MM.1S (cell line): Measurements from ENCODE around the gene MAU2.

Source experiments
- DNase-seq: peaks from one replicate; pipeline ENCODE4 v3.0.0-alpha.2; 2015
- H2AFZ ChIP-seq: fragments of 300-600 bp; sonication (generic); 2 replicates; pipeline ENCODE4 v1.6.0; 2016; ENCODE audit warnings: antibody characterized with exemption, low read length
- H3F3A ChIP-seq: fragments of 300-600 bp; sonication (generic); 2 replicates; pipeline ENCODE4 v1.6.1; 2016; ENCODE audit warnings: mild to moderate bottlenecking, antibody characterized with exemption, low read length, moderate library complexity, mixed read lengths; ENCODE audit not compliant: insufficient read depth
- H3K27ac ChIP-seq: fragments of 300-600 bp; sonication (generic); 2 replicates; pipeline ENCODE4 v1.5.1; 2016; ENCODE audit warnings: mild to moderate bottlenecking, low read length
- H3K27me3 ChIP-seq: fragments of 300-600 bp; sonication (generic); replicated peaks from 2 replicates; pipeline ENCODE4 v1.6.0; 2016; ENCODE audit warnings: low read length; ENCODE audit not compliant: insufficient read depth
- H3K36me3 ChIP-seq: fragments of 300-600 bp; sonication (generic); replicated peaks from 2 replicates; pipeline ENCODE4 v1.6.1; 2016; ENCODE audit warnings: mild to moderate bottlenecking, low read length, mixed read lengths; ENCODE audit not compliant: insufficient read depth
- H3K4me1 ChIP-seq: fragments of 300-600 bp; sonication (generic); 2 replicates; pipeline ENCODE4 v1.6.1; 2016; ENCODE audit warnings: low read length, mixed read lengths
- H3K4me2 ChIP-seq: fragments of 300-600 bp; sonication (generic); 2 replicates; pipeline ENCODE4 v1.6.0; 2016; ENCODE audit warnings: low read depth, low read length
- H3K4me3 ChIP-seq: fragments of 300-600 bp; sonication (generic); 2 replicates; pipeline ENCODE4 v1.5.1; 2016; ENCODE audit warnings: low read length, mixed read lengths
- H3K79me2 ChIP-seq: fragments of 300-600 bp; sonication (generic); 2 replicates; pipeline ENCODE4 v1.6.1; 2016; ENCODE audit warnings: mixed run types, low read length, mixed read lengths
- H3K9ac ChIP-seq: fragments of 300-600 bp; sonication (generic); 2 replicates; pipeline ENCODE4 v1.6.1; 2016; ENCODE audit warnings: low read length, mixed read lengths
- H3K9me2 ChIP-seq: fragments of 300-600 bp; sonication (generic); replicated peaks from 2 replicates; pipeline ENCODE4 v1.6.1; 2016; ENCODE audit warnings: mild to moderate bottlenecking, low read length, mixed read lengths; ENCODE audit not compliant: insufficient read depth
- H3K9me3 ChIP-seq: fragments of 300-600 bp; sonication (generic); replicated peaks from 2 replicates; pipeline ENCODE4 v1.6.1; 2016; ENCODE audit warnings: mild to moderate bottlenecking, low read length, mixed read lengths; ENCODE audit not compliant: insufficient read depth
- H4K20me1 ChIP-seq: fragments of 300-600 bp; sonication (generic); 2 replicates; pipeline ENCODE4 v1.6.1; 2016; ENCODE audit warnings: mild to moderate bottlenecking, low read length, moderate library complexity, mixed read lengths; ENCODE audit not compliant: insufficient read depth
- EZH2 ChIP-seq: fragments of 300-600 bp; sonication (generic); optimal IDR thresholded peaks from 2 replicates; pipeline ENCODE3; 2017; ENCODE audit warnings: low read depth, mild to moderate bottlenecking, antibody characterized with exemption, low read length, mixed read lengths
- EZH2phosphoT487 ChIP-seq: fragments of 300-600 bp; sonication (generic); IDR thresholded peaks from 2 replicates; pipeline ENCODE4 v1.6.1; 2018; ENCODE audit warnings: antibody characterized with exemption, low read length
- TF ChIP-seq, protein P1 (sequence below): fragments of 300-600 bp; sonication (generic); IDR thresholded peaks from 2 replicates; pipeline ENCODE4 v1.5.1; 2016; ENCODE audit warnings: antibody characterized with exemption, low read length, mixed read lengths

Gene MAU2

DNA sequence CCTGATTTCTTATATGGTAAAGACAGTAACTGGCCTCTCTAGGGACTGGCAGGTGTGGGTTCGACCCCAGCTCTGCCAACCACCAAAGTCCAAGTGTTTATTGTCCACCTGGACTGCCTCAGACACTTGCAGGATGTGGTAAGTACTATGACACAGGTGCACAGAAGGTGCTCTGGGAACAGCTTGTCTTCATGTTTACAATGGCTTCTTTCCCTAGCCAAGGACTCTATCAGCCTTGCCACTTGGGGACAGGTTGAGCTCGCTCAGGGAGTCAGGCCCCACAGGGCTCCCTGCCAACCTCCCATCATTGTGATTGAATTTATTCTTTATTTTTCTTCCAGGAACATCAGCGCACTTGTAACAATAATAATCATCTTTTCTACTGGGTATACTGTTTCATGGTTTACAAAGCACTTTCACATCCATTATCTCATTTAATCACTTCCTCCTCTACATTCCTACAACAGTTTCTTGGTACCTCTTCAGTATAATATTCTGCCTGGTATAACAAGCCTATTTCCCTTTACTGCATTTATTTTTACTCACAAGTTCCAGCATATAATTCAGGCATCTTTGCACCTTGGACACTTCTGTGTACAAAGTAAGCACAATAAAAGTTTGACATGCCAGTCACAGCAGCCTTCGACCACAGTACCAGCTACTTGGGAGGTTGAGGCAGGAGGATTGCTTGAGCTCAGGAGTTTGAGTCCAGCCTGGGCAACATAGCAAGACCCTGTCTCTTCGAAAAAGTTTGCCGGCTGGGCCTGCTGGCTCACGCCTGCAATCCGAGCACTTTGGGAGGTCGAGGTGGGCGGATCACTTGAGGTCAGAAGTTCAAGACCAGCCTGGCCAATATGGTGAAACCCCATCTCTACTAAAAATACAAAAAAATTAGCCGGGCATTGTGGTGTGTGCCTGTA, 60.6 kb downstream of the MAU2 start:
- no peaks in the 10 kb centered on the region for H3K9me3 ChIP-seq
- H2AFZ ChIP-seq = no peak overlapping the region; the same call in 1 of the 2 replicates
- no peaks in the 10 kb centered on the region for H3K27me3 ChIP-seq
- no peaks in the 10 kb centered on the region for H3K36me3 ChIP-seq
- H3K27ac ChIP-seq = peak overlapping the region; percentile 69
- peaks cover 12% of the 10 kb centered on the region for H3K4me1 ChIP-seq
- TF ChIP-seq, protein P1, sequence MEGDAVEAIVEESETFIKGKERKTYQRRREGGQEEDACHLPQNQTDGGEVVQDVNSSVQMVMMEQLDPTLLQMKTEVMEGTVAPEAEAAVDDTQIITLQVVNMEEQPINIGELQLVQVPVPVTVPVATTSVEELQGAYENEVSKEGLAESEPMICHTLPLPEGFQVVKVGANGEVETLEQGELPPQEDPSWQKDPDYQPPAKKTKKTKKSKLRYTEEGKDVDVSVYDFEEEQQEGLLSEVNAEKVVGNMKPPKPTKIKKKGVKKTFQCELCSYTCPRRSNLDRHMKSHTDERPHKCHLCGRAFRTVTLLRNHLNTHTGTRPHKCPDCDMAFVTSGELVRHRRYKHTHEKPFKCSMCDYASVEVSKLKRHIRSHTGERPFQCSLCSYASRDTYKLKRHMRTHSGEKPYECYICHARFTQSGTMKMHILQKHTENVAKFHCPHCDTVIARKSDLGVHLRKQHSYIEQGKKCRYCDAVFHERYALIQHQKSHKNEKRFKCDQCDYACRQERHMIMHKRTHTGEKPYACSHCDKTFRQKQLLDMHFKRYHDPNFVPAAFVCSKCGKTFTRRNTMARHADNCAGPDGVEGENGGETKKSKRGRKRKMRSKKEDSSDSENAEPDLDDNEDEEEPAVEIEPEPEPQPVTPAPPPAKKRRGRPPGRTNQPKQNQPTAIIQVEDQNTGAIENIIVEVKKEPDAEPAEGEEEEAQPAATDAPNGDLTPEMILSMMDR = no peak
- TF ChIP-seq EZH2 (no peak), EZH2phosphoT487 (no peak)
- no peaks in the 10 kb centered on the region for H3K9me2 ChIP-seq
- H3K79me2 ChIP-seq = peaks cover 4% of the 10 kb centered on the region
- peak overlapping the region; percentile 28; the same call in 1 of the 2 replicates for H3K9ac ChIP-seq
- peak overlapping the region; percentile 57; the same call in 1 of the 2 replicates for H3K4me2 ChIP-seq
- H3K4me3 ChIP-seq = no peak overlapping the region
- peak; percentile 64 for DNase-seq
- H3F3A ChIP-seq = peaks cover 6% of the 10 kb centered on the region; the same call in 1 of the 2 replicates
- no peaks in the 10 kb centered on the region for H4K20me1 ChIP-seq

DNA sequence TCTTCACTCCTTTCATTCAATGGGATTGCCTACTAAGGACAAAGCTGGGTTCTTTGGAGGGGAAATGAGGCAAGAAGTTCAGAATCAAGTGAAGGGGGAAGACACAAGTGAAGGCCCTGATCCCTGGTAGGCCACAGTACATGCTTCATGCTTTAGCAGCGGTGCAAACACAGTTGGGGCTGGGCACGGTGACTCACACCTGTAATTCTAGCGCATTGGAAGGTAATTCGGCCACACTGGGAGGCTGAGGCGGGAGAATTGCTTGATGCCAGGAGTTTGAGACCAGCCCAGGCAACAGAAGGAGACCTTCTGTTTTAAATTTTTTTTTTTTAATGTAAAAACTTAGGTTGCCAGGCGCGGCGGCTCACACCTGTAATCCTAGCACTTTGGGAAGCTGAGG, 61.5 kb downstream of the MAU2 start:
- Histone ChIP-seq H3K4me3 (no peak overlapping the region), H3K9ac (no peak overlapping the region), H3K36me3 (no peaks in the 10 kb centered on the region), H3K9me2 (no peaks in the 10 kb centered on the region), H2AFZ (no peak overlapping the region), H3K79me2 (peaks cover 12% of the 10 kb centered on the region), H3K4me2 (no peak overlapping the region), H4K20me1 (no peaks in the 10 kb centered on the region), H3K27ac (no peak overlapping the region), H3K27me3 (no peaks in the 10 kb centered on the region), H3F3A (peaks cover 6% of the 10 kb centered on the region; the same call in 1 of the 2 replicates), H3K9me3 (no peaks in the 10 kb centered on the region), H3K4me1 (peaks cover 18% of the 10 kb centered on the region)
- no peak for DNase-seq
- TF ChIP-seq, protein P1 = no peak
- no peak for TF ChIP-seq EZH2phosphoT487
- TF ChIP-seq EZH2 = no peak

DNA sequence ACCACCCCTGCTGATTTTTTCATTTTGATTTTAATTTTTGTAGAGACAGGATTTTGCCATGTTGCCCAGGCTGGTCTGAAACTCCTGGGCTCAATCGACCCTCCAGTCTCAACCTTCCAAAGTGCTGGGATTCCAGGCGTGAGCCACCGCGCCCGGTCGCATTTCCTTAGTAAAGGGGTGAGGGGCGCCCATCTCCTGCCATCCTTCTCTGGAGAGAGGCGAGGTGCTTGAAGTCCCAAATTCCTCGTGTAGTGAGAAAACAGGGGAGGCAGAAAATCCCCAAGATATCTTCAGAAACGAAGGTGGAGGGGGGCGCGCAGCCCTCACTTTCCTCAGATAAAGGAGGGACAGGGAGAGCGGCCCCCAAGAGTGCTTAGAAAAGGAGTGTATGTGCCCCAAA, 63.9 kb downstream of the MAU2 start:
- H3K4me1 ChIP-seq = peaks cover 18% of the 10 kb centered on the region
- no peaks in the 10 kb centered on the region for H3K27me3 ChIP-seq
- no peaks in the 10 kb centered on the region for H4K20me1 ChIP-seq
- H3K79me2 ChIP-seq = peaks cover 32% of the 10 kb centered on the region
- TF ChIP-seq, protein P1 = no peak
- no peak for TF ChIP-seq EZH2
- TF ChIP-seq EZH2phosphoT487 = no peak
- H3F3A ChIP-seq = peaks cover 6% of the 10 kb centered on the region; the same call in 1 of the 2 replicates
- H3K9me3 ChIP-seq = no peaks in the 10 kb centered on the region
- peak overlapping the region; percentile 95; the same call in 1 of the 2 replicates for H2AFZ ChIP-seq
- no peaks in the 10 kb centered on the region for H3K9me2 ChIP-seq
- no peak overlapping the region for H3K27ac ChIP-seq
- no peaks in the 10 kb centered on the region for H3K36me3 ChIP-seq
- peak overlapping the region; percentile 66 for H3K4me3 ChIP-seq
- no peak for DNase-seq
- peak overlapping the region; percentile 97 for H3K4me2 ChIP-seq
- H3K9ac ChIP-seq = peak overlapping the region; percentile 78; the same call in 1 of the 2 replicates
